ENCODE measurements around the gene UCP1.

GRCh38 chr4:140584439-140584838 is 15.7 kb upstream of the UCP1 start:
- TF ChIP-seq CTCF (IDR thresholded peaks at IDR 0.05; ENCODE audit: insufficient read depth, low read depth, low read length) (no peak), EZH2 (IDR thresholded peaks at IDR 0.05; ENCODE audit: insufficient read depth, low read length) (no peak)

All from astrocyte (in vitro differentiated cells and primary cell).